Tibial nerve (tissue), 4 donors: ENCODE measurements around the gene TECPR1. TPM values are rescaled to one million over a fixed set of nuclear protein-coding genes. Genes with fewer than 3 reads are reported as not detected.

ENCODE experiments used
- DNase-seq, 2 donors: peaks; one replicate each; pipeline ENCODE4 v3.0.0-alpha.2; 2019; ENCODE audit warnings: low spot score in 2 of 2
- H3K27ac ChIP-seq, 4 donors: fragments of 200-600 bp; sonication (generic) in 3 of 4; one replicate each; pipeline ENCODE4 v1.5.1; 2017 to 2019; ENCODE audit warnings: mild to moderate bottlenecking in 1 of 4
- H3K27me3 ChIP-seq, 2 donors: fragments of 200-600 bp; sonication (generic) in 1 of 2; one replicate each; pipeline versions ENCODE4 v1.5.1 to v1.6.0; 2017 to 2019
- H3K36me3 ChIP-seq, 3 donors: fragments of 200-600 bp; sonication (generic); one replicate each; pipeline ENCODE4 v1.5.1; 2018 to 2019
- H3K4me1 ChIP-seq, 4 donors: fragments of 200-600 bp; sonication (generic) in 3 of 4; one replicate each; pipeline ENCODE4 v1.5.1; 2017 to 2019
- H3K4me3 ChIP-seq, 4 donors: fragments of 200-600 bp; sonication (generic) in 3 of 4; one replicate each; pipeline ENCODE4 v1.5.1; 2017 to 2019; ENCODE audit warnings: mild to moderate bottlenecking in 1 of 4, moderate library complexity in 1 of 4
- H3K9me3 ChIP-seq, 4 donors: fragments of 200-600 bp; sonication (generic) in 3 of 4; one replicate each; pipeline ENCODE4 v1.5.1; 2017 to 2019
- CTCF ChIP-seq, 5 experiments: fragments of 200-600 bp in 3 of 5; fragments of 450-650 bp in 2 of 5; sonication (generic) in 3 of 5; IDR thresholded peaks; one replicate each; pipeline ENCODE4 v1.5.1; 2016 to 2019; ENCODE audit warnings: antibody characterized with exemption in 5 of 5, mild to moderate bottlenecking in 3 of 5, moderate library complexity in 2 of 5
- EP300 ChIP-seq, 2 donors: sonication (generic); formaldehyde crosslinking; IDR thresholded peaks; one replicate each; pipeline ENCODE4 v1.6.1; 2017; ENCODE audit warnings: antibody characterized with exemption in 2 of 2, mild to moderate bottlenecking in 1 of 2
- POLR2A ChIP-seq, 2 donors: fragments of 450-650 bp; IDR thresholded peaks; one replicate each; pipeline ENCODE4 v1.6.1; 2017; ENCODE audit warnings: antibody characterized with exemption in 2 of 2, mild to moderate bottlenecking in 2 of 2, moderate library complexity in 2 of 2
- whole genome bisulfite sequencing, 2 donors: methylation state at CpG; one replicate each; pipeline ENCODE4 v1.1.5; 2018; 5-methylcytosine and 5-hydroxymethylcytosine counted together
- total RNA-seq, 4 donors: library from RNA; depleted of rRNA; stranded (reverse); fragments of >200 nt; gene quantifications; one replicate each; pipeline ENCODE4 v1.1.0, GENCODE V29; 2016

The TECPR1 gene
- total RNA-seq, 4 donors from 2014 or later, result 30.8 to 72.6 (median 41.2) TPM

DNA sequence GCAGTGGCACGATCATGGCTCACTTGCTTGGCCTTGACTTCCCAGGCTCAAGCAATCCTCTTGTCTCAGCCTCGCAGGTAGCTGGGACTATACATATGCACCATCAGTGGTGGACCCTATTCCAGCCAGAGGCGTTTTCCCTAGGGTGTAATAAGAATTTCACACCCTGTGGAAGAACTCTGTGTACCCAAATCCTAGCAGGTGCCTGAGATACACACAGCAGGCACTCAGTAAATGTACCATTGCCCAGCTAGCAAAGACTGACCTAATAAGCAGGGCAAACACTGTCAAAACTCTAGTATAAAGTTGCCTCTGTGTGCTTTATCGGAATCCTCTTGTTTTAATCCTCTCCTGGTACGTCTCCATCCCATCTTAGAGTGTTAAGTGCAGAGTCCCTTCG lies 74.5 kb downstream of the TECPR1 start:
- DNase-seq, result no peak
- Histone ChIP-seq H3K4me3 (no peak overlapping the region), H3K9me3 (no peaks in the 10 kb centered on the region), H3K27me3 (no peaks in the 10 kb centered on the region), H3K27ac (no peak overlapping the region), H3K4me1 (no peaks in the 10 kb centered on the region), H3K36me3 (peaks cover 0 to 58% (median 0%) of the 10 kb centered on the region in 3 donors)
- no peak for TF ChIP-seq EP300 (IDR thresholded peaks at IDR 0.05)
- no peak for TF ChIP-seq POLR2A (IDR thresholded peaks at IDR 0.05)
- no peak for TF ChIP-seq CTCF (IDR thresholded peaks at IDR 0.05)
- WGBS, 2 donors, result 92 to 95% methylated on average over 6 of the region's 6 CpGs

DNA sequence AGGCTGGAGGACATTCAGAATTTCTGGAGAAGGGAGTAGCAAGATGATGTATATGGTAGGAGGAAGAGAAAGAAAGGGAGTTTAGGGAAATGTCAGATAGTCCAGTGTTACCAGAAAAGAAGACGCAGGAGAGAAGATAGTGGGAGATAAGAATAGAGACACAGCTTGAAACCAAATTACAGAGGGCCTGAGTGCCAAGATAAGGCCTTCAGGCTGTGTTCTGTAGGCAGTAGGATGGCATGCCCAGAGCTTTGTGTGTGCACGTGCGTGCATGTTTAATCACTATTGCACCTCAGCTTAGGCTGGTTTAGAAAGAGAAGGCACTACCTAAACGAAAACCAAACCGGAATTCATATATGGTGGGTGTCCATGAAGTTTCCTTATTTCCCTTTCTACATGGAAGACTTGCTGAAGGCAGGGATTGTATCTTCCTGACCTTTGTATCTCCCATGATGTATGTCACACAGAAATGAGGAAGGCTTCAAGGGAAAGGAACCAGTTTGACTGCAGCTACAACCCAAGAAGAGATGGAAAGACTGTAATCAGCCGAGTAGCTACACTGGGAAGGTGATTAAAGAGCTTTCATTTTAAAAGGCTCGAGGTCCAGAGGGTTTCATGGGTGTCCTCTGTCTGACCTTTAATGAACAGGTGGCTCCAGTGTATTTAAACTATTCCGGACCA lies 76.6 kb downstream of the TECPR1 start:
- peaks cover 0 to 76% (median 0%) of the 10 kb centered on the region in 3 donors for H3K36me3 ChIP-seq
- H3K4me1 ChIP-seq, result no peaks in the 10 kb centered on the region
- 88 to 90% methylated on average over 8 of the region's 8 CpGs for WGBS, 2 donors

GRCh38 chr7:98174334-98175259 lies 77.4 kb downstream of the TECPR1 start:
- Histone ChIP-seq H3K4me3 (no peak overlapping the region), H3K27me3 (no peaks in the 10 kb centered on the region), H3K4me1 (no peaks in the 10 kb centered on the region), H3K36me3 (peaks cover 0 to 76% (median 0%) of the 10 kb centered on the region in 3 donors), H3K9me3 (no peaks in the 10 kb centered on the region), H3K27ac (no peak overlapping the region)
- WGBS, 2 donors, result 90 to 96% methylated on average over 18 to 20 of the region's 20 CpGs
- DNase-seq, result no peak
- TF ChIP-seq EP300 (IDR thresholded peaks at IDR 0.05), result no peak
- TF ChIP-seq POLR2A (IDR thresholded peaks at IDR 0.05), result no peak
- TF ChIP-seq CTCF (IDR thresholded peaks at IDR 0.05), result no peak

More for the DNA sequence above, 76.6 kb downstream of the TECPR1 start:
- Histone ChIP-seq H3K27ac (no peak overlapping the region), H3K27me3 (no peaks in the 10 kb centered on the region), H3K9me3 (no peaks in the 10 kb centered on the region), H3K4me3 (no peak overlapping the region)
- DNase-seq, result no peak
- TF ChIP-seq POLR2A (IDR thresholded peaks at IDR 0.05) (no peak), EP300 (IDR thresholded peaks at IDR 0.05) (no peak), CTCF (IDR thresholded peaks at IDR 0.05) (no peak)

- Histone ChIP-seq H3K9me3 (no peaks in the 10 kb centered on the region), H3K4me3 (no peak overlapping the region), H3K27me3 (no peaks in the 10 kb centered on the region), H3K4me1 (no peaks in the 10 kb centered on the region), H3K36me3 (peaks cover 0 to 48% (median 0%) of the 10 kb centered on the region in 3 donors), H3K27ac (no peak overlapping the region)
- no peak for TF ChIP-seq CTCF (IDR thresholded peaks at IDR 0.05)
- TF ChIP-seq EP300 (IDR thresholded peaks at IDR 0.05), result no peak
- TF ChIP-seq POLR2A (IDR thresholded peaks at IDR 0.05), result no peak
- 92 to 96% methylated on average over 24 of the region's 24 CpGs for WGBS, 2 donors
- no peak for DNase-seq
Observed at GRCh38 chr7:98171449-98171848, 80.6 kb downstream of the TECPR1 start.

- no peaks in the 10 kb centered on the region for H3K27me3 ChIP-seq
Observed at GRCh38 chr7:98170966-98171365, 81.1 kb downstream of the TECPR1 start.

More at GRCh38 chr7:98170966-98171365, 81.1 kb downstream of the TECPR1 start:
- Histone ChIP-seq H3K4me1 (no peaks in the 10 kb centered on the region), H3K27ac (no peak overlapping the region), H3K4me3 (no peak overlapping the region), H3K9me3 (no peaks in the 10 kb centered on the region), H3K36me3 (peaks cover 0 to 43% (median 0%) of the 10 kb centered on the region in 3 donors)
- no peak for DNase-seq
- TF ChIP-seq CTCF (IDR thresholded peaks at IDR 0.05), result no peak
- TF ChIP-seq POLR2A (IDR thresholded peaks at IDR 0.05), result no peak
- TF ChIP-seq EP300 (IDR thresholded peaks at IDR 0.05), result no peak
- WGBS, 2 donors, result 94% methylated on average over 8 of the region's 8 CpGs
